ENCODE measurements around the gene SPATA13.
A peak's percentile ranks its signal among the peaks of the same experiment; 100 is the strongest.

The SPATA13 gene

GRCh38 chr13:24225930-24226329 lies 65.4 kb downstream of the SPATA13 start:
- DNase-seq: no peak

DNA sequence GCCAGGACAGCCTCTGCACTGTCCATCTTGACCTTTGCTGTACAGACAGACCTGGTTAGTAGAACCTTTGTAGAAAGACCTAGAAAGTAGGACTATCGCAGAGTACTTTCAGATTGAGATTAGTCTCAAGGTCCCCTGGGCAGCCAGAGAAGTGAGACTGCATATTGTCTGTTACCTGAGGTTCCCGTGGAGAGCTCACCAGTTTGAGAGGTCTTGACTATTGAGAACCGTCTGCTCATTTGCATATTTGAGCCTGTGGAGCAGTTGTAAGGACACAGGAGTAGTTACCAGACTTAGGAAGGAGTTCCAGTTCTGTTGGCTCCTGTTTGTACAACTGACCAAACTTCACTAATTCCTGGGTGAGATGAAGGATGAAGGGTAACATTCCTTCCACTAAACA lies 66.2 kb downstream of the SPATA13 start:
- no peak for DNase-seq

- DNase-seq: peak; percentile 57
Observed at GRCh38 chr13:24228852-24229458, 68.4 kb downstream of the SPATA13 start.

DNA sequence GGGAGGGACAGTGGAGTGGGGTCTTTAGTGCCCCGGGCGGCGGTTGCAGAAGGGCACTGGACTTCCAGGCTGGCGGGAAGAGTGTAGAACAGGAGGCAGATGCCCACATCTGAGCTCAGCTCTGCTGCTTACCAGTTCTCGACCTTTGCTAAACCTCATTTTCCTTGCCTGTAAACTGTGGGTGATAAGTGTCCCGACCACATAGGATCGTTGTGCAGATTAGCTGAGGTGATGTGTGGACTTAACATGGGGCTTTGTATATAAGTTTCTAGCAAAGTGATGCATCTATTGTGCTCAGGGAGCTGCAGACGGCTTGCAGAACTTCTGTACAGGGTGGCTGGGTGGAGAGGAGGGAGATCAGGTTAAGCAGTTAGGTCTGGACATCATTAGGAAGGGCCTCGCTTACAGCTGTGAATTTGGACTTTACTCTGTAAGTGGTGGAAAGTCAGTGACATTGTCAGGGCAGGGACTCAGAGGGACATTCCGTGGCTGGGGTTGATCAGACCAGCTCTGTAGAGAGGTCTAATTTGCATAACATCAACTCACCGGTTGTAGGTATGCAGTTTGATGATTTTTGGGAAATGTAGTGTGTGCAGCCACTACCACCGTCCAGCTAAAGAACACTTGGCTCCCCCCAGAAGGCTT lies 70.0 kb downstream of the SPATA13 start:
- no peak for DNase-seq

DNA sequence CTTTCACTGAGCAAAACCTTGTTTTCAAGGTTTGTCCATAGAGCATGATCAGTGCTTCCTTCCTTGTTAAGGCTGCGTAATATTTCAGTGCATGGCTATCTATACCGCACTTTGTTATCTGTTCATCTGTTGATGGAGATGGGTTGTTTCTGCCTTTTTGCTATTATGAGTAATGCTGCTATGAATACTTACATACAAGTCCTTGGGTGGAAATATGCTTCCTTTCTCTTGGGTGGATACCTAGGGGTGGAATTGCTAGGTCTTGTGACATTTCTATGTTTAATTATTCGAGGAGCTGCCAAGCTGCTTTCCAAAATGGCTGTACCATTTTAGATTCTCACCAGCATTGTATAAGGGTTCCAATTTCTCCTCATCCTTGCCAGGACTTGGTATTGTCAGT lies 70.9 kb downstream of the SPATA13 start:
- no peak for DNase-seq

- no peak for DNase-seq
Observed at GRCh38 chr13:24232037-24232436, 71.5 kb downstream of the SPATA13 start.

DNA sequence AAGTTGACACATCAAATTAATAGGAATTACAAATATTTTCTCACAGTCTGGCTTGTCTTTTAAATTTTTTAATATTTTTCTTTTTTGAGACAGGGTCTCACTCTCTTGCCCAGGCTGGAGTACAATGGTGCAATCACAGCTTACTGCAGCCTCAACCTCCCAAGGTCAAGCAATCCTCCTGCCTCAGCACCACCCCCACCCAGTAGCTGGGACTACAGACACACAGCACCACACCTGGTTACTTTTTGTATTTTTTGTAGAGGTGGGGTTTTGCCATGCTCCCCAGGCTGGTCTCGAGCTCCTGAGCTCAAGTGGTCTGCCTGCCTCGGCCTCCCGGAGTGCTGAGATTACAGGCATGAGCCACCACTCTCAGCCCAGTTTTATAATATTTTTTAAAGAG lies 72.0 kb downstream of the SPATA13 start:
- DNase-seq: no peak

- no peak for DNase-seq
Observed at GRCh38 chr13:24233351-24233901, 72.9 kb downstream of the SPATA13 start.

GRCh38 chr13:24234200-24234915 lies 73.8 kb downstream of the SPATA13 start:
- no peak for DNase-seq

GRCh38 chr13:24237356-24237755 lies 76.8 kb downstream of the SPATA13 start:
- DNase-seq: no peak

GRCh38 chr13:24241336-24241735 lies 80.8 kb downstream of the SPATA13 start:
- no peak for DNase-seq

- no peak for DNase-seq
Observed at GRCh38 chr13:24242100-24242499, 81.6 kb downstream of the SPATA13 start.

- DNase-seq: no peak
Observed at GRCh38 chr13:24243302-24243701, 82.8 kb downstream of the SPATA13 start.

GRCh38 chr13:24244802-24245201 lies 84.3 kb downstream of the SPATA13 start:
- no peak for DNase-seq

- no peak for DNase-seq
Observed at GRCh38 chr13:24247016-24247415, 86.5 kb downstream of the SPATA13 start.

DNA sequence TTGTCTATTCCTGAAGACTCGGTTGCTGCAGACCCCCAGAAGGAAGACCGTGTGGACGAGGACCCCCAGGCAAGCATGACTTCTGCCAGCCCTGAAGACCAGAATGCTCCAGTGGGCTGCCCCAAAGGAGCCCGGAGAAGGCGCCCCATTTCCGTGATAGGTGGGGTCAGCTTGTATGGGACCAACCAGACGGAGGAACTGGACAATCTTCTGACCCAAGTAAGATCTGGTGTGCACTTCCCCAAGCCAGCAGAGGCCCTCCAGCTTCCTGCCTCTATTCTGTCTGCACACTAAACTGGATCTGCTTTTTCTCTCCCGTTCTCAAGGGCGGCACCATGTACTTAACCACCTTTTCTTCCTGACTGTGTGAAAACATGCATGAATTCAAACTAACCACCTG lies 89.1 kb downstream of the SPATA13 start:
- DNase-seq: no peak

DNA sequence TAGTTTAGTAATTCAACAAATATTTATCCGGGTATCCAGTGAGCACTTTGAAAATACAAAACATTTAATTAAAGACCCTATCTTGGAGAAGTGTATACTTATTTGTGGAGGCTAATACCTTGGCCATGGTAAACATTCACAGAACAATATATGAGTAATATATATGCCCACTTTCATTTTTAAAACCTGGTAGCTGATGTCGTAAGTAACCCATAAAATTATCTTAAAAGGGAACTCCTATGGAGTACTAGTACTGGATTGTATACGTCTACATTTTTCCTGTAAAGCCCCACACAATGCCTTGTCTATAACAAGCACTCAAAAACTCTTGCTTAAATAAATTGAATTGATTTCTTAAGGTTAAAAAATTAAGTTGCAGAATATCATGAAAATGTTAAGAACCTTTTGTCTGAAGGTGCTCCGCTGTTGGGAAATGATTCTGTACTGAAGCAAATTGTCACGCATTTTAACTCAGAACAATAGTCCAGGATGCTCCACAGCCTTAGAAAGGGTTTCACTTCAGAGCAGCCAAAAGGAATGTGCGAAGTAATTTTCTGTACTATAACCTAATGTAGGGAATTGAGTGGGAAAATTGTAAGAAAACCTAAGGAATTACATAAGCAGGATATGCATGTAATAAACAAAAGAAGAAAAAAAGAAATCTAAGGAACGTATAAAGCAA lies 90.0 kb downstream of the SPATA13 start:
- no peak for DNase-seq

DNA sequence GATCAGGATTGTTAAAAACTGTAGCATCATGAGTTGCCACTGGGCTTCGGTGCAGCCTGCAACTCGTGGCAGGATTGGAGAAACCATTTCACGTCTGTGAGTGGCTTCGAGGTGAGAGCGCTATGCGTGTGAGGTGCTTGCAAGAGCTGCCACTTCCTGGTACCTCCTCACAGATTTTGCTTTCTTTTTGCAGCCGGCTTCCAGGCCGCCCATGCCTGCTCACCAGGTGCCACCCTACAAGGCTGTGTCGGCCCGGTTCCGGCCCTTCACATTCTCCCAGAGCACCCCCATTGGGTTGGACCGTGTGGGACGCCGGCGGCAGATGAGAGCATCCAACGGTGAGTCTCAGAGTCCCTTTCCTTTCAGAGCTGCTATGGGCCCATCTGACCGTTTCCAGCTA lies 91.0 kb downstream of the SPATA13 start:
- DNase-seq: no peak

DNA sequence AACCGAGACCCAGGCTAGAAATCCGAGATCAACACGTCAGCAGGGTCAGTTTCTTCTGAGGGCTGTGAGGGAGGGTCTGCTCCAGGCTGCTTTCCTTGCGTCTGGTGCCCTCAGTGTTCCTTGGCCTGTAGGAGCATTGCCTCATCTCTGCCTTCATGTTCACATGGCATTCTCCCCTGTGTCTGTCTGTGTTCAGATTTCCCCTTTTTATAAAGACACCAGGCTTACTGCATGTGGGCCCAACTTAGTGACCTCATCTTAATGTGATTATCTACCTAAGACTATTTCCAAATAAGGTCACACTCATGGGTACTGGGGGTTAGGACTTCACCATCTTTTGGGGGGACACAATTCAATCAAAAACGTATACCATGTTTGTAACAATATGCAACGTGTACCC lies 91.6 kb downstream of the SPATA13 start:
- no peak for DNase-seq

GRCh38 chr13:24253520-24254145 lies 93.1 kb downstream of the SPATA13 start:
- no peak for DNase-seq

DNA sequence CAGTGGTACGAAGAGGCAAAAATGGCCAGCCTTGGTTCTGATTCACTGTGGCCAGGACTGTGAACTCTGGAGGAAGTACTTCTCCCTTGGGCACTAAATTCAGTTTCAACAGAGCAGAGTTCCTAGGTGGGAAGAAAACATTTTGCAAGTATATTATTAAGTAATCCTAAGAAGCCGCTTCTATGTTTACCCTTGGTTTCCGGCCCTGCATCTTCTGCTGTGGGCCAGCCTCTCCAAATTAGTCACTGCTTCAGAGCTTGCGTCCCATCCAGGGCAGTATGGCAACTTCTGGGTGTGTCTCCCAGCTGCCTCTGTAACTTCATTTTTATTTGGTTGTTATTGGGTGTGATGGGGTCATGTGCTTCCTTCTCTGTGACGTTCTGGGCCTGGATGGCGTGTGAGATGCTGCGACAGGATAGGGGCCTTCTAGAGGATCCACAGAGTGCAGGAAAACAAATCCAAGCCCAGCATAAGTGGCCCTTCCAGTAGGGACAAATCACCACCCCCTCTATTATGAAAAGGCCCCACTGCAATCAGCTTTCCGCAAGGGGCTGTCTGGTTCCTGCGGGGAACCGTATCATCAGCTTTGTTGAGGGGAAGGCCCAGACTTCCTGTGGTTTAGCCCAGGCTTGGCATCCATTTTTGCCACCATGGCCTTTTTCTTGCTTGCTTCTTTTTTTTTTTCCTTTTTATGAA lies 93.8 kb downstream of the SPATA13 start:
- DNase-seq: no peak

GRCh38 chr13:24257497-24257896 lies 97.0 kb downstream of the SPATA13 start:
- no peak for DNase-seq
